ENCODE measurements around the gene SARNP.

Gene SARNP

GRCh38 chr12:55861871-55862270, 44.3 kb upstream of the SARNP start:
- Histone ChIP-seq H3K4me3 (ENCODE audit: low read depth, low read length) (no peak overlapping the region), H3K9ac (no peak overlapping the region), H3K79me2 (no peaks in the 10 kb centered on the region), H3K27ac (no peak overlapping the region), H3K36me3 (ENCODE audit: control insufficient read depth, insufficient read depth, low read length) (no peaks in the 10 kb centered on the region), H3K9me3 (ENCODE audit: control insufficient read depth, low read length) (no peaks in the 10 kb centered on the region), H3K4me2 (ENCODE audit: low read length) (no peak overlapping the region), H3K4me1 (no peaks in the 10 kb centered on the region), H3K27me3 (ENCODE audit: control insufficient read depth, insufficient read depth, low read length) (no peaks in the 10 kb centered on the region), H2AFZ (no peak overlapping the region)
- no peak for TF ChIP-seq CTCF (IDR thresholded peaks at IDR 0.05)

- Histone ChIP-seq H3K27ac (no peak overlapping the region), H3K4me2 (ENCODE audit: low read length) (no peak overlapping the region), H3K79me2 (no peaks in the 10 kb centered on the region), H3K36me3 (ENCODE audit: control insufficient read depth, insufficient read depth, low read length) (no peaks in the 10 kb centered on the region), H2AFZ (no peak overlapping the region), H3K4me1 (no peaks in the 10 kb centered on the region), H3K27me3 (ENCODE audit: control insufficient read depth, insufficient read depth, low read length) (no peaks in the 10 kb centered on the region), H3K9me3 (ENCODE audit: control insufficient read depth, low read length) (no peaks in the 10 kb centered on the region), H3K9ac (no peak overlapping the region), H3K4me3 (ENCODE audit: low read depth, low read length) (no peak overlapping the region)
- TF ChIP-seq CTCF (IDR thresholded peaks at IDR 0.05), result no peak
These were observed 43.9 kb upstream of the SARNP start for GRCh38 chr12:55861396-55861795.

- Histone ChIP-seq H3K27ac (no peak overlapping the region), H3K9ac (no peak overlapping the region), H3K27me3 (ENCODE audit: control insufficient read depth, insufficient read depth, low read length) (no peaks in the 10 kb centered on the region), H3K9me3 (ENCODE audit: control insufficient read depth, low read length) (no peaks in the 10 kb centered on the region), H3K4me3 (ENCODE audit: low read depth, low read length) (no peak overlapping the region), H3K4me1 (no peaks in the 10 kb centered on the region), H3K4me2 (ENCODE audit: low read length) (no peak overlapping the region), H2AFZ (no peak overlapping the region), H3K36me3 (ENCODE audit: control insufficient read depth, insufficient read depth, low read length) (no peaks in the 10 kb centered on the region), H3K79me2 (no peaks in the 10 kb centered on the region)
- no peak for TF ChIP-seq CTCF (IDR thresholded peaks at IDR 0.05)
These were observed 35.2 kb upstream of the SARNP start for GRCh38 chr12:55852740-55853139.

GRCh38 chr12:55850893-55851292, 33.4 kb upstream of the SARNP start:
- no peak overlapping the region for H3K27ac ChIP-seq
- no peak overlapping the region for H3K9ac ChIP-seq
- no peak overlapping the region for H3K4me3 ChIP-seq (ENCODE audit: low read depth, low read length)
- H3K4me1 ChIP-seq, result no peaks in the 10 kb centered on the region
- no peak overlapping the region for H3K4me2 ChIP-seq (ENCODE audit: low read length)
- no peaks in the 10 kb centered on the region for H3K79me2 ChIP-seq
- no peak overlapping the region for H2AFZ ChIP-seq
- TF ChIP-seq CTCF (IDR thresholded peaks at IDR 0.05), result no peak
- no peaks in the 10 kb centered on the region for H3K36me3 ChIP-seq (ENCODE audit: control insufficient read depth, insufficient read depth, low read length)
- no peaks in the 10 kb centered on the region for H3K9me3 ChIP-seq (ENCODE audit: control insufficient read depth, low read length)
- no peaks in the 10 kb centered on the region for H3K27me3 ChIP-seq (ENCODE audit: control insufficient read depth, insufficient read depth, low read length)

GRCh38 chr12:55850401-55850800, 32.9 kb upstream of the SARNP start:
- Histone ChIP-seq H3K4me3 (ENCODE audit: low read depth, low read length) (no peak overlapping the region), H3K9ac (no peak overlapping the region), H3K4me1 (no peaks in the 10 kb centered on the region), H3K27ac (no peak overlapping the region), H3K36me3 (ENCODE audit: control insufficient read depth, insufficient read depth, low read length) (no peaks in the 10 kb centered on the region), H3K4me2 (ENCODE audit: low read length) (no peak overlapping the region), H2AFZ (no peak overlapping the region), H3K9me3 (ENCODE audit: control insufficient read depth, low read length) (no peaks in the 10 kb centered on the region), H3K79me2 (no peaks in the 10 kb centered on the region), H3K27me3 (ENCODE audit: control insufficient read depth, insufficient read depth, low read length) (no peaks in the 10 kb centered on the region)
- no peak for TF ChIP-seq CTCF (IDR thresholded peaks at IDR 0.05)

All from parathyroid adenoma (tissue), 2 donors.